ENCODE measurements around the gene COQ3.

- TF ChIP-seq CTCF (conservative IDR thresholded peaks at IDR 0.05; ENCODE audit: low read depth, low read length) = no peak
- TF ChIP-seq RAD21 (IDR thresholded peaks at IDR 0.05; ENCODE audit: low read length) = no peak
- no peak for TF ChIP-seq CEBPB (IDR thresholded peaks at IDR 0.05; ENCODE audit: low read depth, low read length)
- no peak for TF ChIP-seq MAZ (IDR thresholded peaks at IDR 0.05; ENCODE audit: borderline replicate concordance, low read depth, low read length)
- TF ChIP-seq POLR2A (IDR thresholded peaks at IDR 0.05; ENCODE audit: low read depth, low read length) = no peak
- no peak for TF ChIP-seq MAFK (IDR thresholded peaks at IDR 0.05; ENCODE audit: low read depth, low read length)
- TF ChIP-seq CHD1 (IDR thresholded peaks at IDR 0.05; ENCODE audit: low read depth, low read length) = no peak
- TF ChIP-seq ELK1 (IDR thresholded peaks at IDR 0.05; ENCODE audit: borderline replicate concordance, low read depth, low read length) = no peak
- no peak for TF ChIP-seq MXI1 (IDR thresholded peaks at IDR 0.05; ENCODE audit: borderline replicate concordance, low read depth, low read length)
- TF ChIP-seq USF2 (IDR thresholded peaks at IDR 0.05; ENCODE audit: low read depth, low read length) = no peak
Observed at GRCh38 chr6:99333068-99333467, 60.9 kb downstream of the COQ3 start.
